Brain pericyte (primary cell): ENCODE data around the gene TENM4.

Source experiments
- DNase-seq: peaks from one replicate; pipeline ENCODE4 v3.0.0-alpha.2; 2012; ENCODE audit warnings: low read depth, low spot score

The TENM4 gene

DNA sequence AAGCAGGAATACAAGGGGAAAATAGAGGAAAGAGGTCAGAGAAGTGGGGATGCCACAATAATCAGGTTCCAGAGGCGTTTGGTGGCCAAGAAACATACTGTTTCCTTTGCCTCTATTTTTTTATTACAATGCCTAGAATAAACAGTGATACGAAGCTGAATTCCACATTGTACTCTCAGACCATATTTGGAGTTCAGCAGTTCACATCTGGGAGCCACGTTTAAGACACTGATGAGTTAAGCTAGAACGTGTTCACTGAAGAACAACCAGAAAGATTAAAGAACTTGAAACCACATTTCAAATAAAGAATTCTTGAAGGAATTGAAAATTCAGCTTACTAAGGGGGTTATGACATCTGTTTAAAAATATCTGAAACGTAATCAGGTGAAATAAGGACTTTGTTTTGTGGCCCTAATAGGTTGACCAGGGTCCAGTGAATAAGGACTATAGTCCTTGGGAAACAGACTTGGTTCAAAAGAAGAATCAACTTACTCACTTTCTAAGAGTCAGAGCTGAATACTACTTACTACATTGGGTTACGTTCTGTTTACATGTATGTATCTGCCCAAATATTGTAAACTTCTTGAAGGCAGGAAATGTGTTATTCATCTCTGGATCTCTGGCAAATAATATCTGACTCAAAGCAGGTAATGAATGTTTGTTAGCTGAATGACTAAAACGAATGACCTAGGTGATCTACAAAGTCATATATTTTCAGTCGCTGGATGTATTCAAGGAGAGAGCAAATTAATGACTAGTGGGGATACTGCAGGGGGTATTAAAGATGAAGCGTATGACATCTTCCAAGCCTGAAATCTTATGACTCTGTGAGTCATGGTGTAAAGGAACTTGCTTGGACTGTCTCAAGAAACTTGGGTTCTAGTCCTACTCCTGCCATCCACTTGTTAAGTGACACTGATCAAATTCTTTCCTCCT lies 619.2 kb downstream of the TENM4 start:
- no peak for DNase-seq

DNA sequence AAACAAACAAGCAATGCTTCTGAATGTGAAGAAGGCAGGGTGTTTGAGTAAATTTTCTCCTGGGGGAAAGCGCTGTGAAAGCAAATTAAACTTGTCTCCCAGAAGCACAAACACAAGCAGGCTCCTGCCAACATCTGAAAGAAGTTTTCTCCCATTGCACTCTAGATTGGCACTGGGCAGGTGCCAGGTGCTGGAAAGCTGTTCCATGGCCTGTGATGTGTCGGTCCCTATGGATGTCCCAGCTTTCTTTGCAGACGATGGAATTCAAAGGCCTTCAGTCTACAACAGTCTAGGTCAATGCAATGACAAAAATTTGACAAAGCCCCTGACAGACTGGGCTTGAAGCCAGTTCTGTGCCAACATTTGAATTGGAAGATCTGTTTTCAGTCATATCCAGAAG lies 620.1 kb downstream of the TENM4 start:
- DNase-seq, result no peak

GRCh38 chr11:78818201-78818600 lies 622.6 kb downstream of the TENM4 start:
- no peak for DNase-seq

GRCh38 chr11:78815831-78816230 lies 625.0 kb downstream of the TENM4 start:
- DNase-seq, result no peak

DNA sequence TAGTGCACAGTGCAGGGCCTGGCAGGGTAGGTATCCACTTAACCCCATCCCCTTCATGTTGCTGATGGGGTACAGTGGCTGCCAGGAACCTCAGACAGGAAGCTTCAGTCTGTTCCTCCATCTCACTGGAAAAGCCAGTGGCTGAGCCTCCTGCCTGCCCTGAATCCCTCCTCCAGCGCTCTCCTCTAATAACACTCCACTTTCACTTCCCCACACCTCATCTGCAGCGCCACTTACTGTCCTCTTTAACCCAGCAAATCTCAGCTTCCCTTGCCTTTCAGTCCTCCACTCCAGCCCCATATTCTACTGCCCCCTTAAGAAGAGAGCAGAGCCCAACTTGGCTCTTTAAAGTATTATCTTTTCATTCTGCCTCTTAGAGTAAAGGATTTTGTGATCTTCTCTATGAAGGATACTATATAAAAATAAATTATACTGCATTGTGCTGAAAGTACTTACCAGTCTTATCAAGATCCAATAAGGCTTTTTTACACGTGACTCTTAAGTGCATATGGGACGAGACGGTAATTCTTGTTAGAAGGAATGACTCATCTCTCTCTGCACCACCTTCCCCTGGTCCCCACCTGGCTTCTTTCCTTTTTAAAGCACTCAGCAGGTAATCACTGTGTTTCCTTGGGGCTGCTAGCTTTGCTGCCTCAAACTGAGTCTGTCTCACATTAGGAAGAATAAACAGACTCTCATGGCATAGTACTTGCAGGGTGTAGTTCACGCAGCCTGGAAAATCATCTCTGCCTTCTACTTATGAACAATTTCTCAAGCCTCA lies 628.1 kb downstream of the TENM4 start:
- no peak for DNase-seq

- DNase-seq, result no peak
These were observed 630.2 kb downstream of the TENM4 start for GRCh38 chr11:78810559-78811009.

- DNase-seq, result peak; percentile 52
These were observed 630.8 kb downstream of the TENM4 start for GRCh38 chr11:78809931-78810541.

GRCh38 chr11:78808923-78809322 lies 631.9 kb downstream of the TENM4 start:
- DNase-seq, result no peak

- DNase-seq, result no peak
These were observed 633.5 kb downstream of the TENM4 start for GRCh38 chr11:78807351-78807750.

- DNase-seq, result peak; percentile 90
These were observed 634.4 kb downstream of the TENM4 start for GRCh38 chr11:78806214-78807004.

GRCh38 chr11:78804991-78805390 lies 635.8 kb downstream of the TENM4 start:
- no peak for DNase-seq

- DNase-seq, result no peak
These were observed 636.8 kb downstream of the TENM4 start for GRCh38 chr11:78803995-78804394.

DNA sequence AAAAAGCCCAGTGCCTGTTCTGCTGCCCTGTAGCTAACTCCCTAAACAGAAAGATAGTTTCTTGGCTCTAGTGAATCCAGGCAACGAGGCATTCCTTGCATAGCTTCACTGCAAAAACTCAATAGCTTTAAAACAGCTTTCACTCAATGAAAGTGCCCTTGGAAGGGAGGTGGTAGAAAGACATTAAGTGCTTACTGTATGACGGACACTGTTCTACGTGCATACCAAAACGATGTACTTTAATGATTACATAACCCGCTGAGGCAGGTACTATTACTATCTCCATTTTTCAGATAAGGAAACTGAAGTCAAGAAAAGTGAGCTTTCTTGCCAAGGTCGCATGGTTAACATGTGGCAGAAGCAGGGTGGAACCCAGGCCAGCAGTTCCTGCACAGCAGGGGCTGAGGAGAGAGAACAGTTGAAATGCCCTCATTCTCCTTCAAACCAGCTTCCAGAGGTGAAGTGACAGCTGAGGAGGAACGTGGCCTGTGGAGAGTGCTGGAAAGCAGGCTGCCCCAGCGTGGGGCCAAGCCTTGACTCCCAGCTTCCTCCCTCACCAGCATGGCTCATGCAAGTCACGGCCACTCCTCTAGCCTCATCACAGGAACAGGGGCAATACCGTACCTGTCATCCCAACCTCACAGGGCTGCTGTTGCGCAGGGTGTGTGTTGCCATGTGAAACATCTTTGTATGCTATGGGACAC lies 638.6 kb downstream of the TENM4 start:
- DNase-seq, result peak; percentile 50

GRCh38 chr11:78801161-78801884 lies 639.5 kb downstream of the TENM4 start:
- peak; percentile 95 for DNase-seq

GRCh38 chr11:78800756-78801155 lies 640.1 kb downstream of the TENM4 start:
- DNase-seq, result no peak

- DNase-seq, result no peak
These were observed 640.6 kb downstream of the TENM4 start for GRCh38 chr11:78800096-78800690.

GRCh38 chr11:78798663-78799062 lies 642.2 kb downstream of the TENM4 start:
- no peak for DNase-seq

GRCh38 chr11:78797559-78797958 lies 643.3 kb downstream of the TENM4 start:
- no peak for DNase-seq

DNA sequence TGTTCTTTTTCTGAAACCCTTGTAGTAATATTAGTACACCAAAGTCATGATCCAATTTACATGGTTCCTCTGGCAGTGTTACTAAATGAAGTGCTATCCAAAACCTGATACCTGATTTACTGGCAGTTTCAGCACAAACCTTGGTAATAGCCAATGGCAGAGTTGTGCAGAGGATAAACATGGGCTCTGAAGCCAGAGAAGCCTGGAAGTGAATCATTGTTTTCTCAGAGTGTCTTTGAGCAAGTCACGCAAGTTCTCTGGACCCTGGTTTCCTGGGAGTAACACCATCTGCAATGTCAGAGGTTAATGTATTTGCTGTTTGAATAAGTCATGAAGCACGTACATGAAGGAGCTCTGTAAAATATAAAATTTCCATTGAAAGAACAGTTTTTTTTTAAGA lies 643.9 kb downstream of the TENM4 start:
- peak; percentile 96 for DNase-seq
